Stimulated activated CD4-positive, alpha-beta T cell treated with anti-CD3 and anti-CD28 coated beads, Interleukin-15, amount 100 ng/mL, for 1 hour (primary cell): ENCODE results near the gene SPAG17.

Experiments
- DNase-seq, 2 donors: peaks; one replicate each; pipeline ENCODE4 v3.0.0-alpha.2; 2020; ENCODE audit warnings: low read depth in 1 of 2, low spot score in 1 of 2

Gene SPAG17

DNA sequence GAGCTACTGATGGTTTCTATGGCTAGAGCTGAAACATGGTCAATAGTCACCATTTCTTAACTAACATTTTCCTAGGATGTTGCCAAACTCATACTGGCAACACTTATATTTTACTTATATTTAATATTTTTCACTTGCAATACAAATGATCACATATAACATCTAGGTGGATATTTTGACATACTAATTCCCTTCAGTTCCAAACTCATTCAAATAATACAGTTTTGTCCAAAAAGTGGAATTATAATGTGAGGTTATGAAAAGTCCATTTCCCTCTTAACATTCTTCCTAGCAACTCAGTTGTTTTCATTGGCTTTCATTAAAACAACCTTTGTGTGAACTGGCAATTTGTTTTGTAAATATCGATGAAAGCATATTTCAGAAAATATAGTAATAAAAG lies 16.0 kb downstream of the SPAG17 start:
- DNase-seq = no peak

DNA sequence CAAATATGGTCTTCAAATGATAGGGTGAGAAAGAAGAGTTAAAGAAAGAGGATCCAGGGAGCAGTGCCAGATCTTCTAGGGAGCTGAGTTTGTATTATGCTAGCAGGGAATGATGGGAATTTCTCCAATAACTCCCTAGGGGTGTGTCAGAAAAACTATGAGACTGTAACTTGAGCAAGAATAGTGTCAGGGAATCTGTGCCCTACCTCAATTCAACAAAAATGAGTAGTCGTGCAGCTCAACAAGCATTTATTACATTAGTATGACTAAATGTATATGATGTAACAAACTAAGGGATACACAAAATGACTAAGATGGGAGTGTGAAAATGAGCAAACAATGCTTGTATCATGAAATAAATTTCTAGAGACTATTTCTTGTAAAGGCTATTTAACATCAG lies 24.2 kb downstream of the SPAG17 start:
- no peak for DNase-seq

DNA sequence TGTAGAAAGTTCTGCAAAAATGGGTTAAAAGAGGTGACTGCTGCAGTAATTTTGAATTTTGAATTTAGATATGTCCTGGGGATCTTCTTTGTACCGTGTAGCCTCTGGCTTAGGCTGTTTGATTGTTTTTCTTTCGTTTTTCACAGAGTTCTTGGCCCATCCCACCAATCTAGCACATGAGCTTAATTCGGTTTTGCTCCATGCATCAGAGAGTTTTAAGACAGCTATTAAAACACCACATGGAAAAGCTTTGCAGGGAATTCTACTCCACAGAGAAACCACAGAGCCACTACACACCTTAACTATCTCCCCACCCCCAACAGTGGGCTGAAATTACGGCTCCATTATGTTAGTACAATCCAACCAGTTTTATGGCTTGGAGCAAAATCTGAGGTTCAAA lies 25.5 kb downstream of the SPAG17 start:
- no peak for DNase-seq

DNA sequence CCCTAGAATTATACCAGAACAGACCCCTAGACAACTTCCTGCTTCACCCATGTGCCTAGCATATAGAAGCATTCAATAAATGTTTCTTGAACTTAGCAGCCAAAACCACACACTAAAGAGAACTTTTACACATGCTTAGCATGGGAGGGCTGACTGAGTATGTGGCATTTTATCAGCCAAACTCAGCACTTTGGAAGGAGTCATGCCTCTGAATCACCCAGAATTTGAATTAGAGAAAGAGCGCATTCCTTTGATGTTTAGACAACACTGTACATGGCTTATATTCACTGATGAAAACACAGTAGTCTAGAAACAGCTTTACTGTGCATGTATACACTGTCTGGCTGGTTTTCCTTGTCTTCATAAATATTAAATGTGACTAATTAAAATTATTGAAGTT lies 26.1 kb downstream of the SPAG17 start:
- DNase-seq = no peak

DNA sequence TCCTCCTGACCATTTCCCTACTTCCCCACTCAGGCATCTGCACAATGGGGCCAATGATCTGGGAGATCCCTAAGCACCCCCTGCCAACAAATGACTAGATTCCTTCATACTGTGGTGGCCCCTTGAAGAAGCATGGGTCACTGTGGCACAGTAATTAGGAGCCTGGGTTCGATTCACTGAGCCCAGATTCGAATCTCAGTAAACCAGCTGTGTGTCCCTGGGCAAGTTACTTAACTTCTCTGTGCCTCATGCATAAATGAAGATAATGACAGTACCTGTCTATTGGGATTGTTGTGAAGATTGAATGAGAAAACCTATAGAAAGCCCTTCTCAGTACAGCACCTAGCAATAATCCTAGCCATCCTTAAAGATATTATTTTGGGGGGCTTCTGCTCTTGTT lies 27.5 kb downstream of the SPAG17 start:
- no peak for DNase-seq

DNA sequence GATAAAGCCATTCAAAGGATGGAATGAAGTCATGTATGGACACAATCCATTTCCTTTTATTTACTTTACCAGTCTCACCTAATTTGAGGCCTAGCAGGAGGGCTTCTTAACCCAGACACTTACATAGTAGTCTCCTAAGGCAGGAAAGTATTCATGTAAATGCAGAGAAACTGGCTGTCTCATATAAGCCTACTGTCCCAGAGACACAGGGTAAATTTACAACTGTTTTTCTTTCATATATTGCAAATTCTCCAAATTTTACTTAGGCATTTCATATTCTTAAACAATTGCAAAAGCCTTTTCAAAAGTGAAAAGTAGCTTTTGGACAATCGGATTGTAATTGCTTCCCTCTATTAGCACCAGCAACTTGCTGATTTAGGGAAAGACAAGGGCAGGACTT lies 29.9 kb downstream of the SPAG17 start:
- no peak for DNase-seq

DNA sequence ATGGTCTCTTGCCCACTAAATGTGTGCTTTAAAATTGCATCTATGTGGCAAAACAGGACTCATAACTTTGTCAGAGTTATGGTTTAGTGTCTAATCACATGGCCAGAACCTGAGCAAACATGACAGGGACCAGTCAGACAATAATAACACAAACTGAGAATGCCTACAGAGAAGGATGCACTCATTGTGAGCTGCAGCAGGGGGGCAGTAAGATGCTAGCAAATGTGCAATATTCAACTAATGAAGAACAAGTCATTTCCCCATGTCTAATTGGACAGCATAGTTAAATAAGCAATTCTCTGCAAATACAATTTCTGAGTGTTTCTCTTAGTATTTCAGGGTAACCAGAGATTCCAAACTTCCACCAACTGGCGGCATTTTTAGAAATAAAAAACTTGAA lies 30.8 kb downstream of the SPAG17 start:
- DNase-seq = no peak

DNA sequence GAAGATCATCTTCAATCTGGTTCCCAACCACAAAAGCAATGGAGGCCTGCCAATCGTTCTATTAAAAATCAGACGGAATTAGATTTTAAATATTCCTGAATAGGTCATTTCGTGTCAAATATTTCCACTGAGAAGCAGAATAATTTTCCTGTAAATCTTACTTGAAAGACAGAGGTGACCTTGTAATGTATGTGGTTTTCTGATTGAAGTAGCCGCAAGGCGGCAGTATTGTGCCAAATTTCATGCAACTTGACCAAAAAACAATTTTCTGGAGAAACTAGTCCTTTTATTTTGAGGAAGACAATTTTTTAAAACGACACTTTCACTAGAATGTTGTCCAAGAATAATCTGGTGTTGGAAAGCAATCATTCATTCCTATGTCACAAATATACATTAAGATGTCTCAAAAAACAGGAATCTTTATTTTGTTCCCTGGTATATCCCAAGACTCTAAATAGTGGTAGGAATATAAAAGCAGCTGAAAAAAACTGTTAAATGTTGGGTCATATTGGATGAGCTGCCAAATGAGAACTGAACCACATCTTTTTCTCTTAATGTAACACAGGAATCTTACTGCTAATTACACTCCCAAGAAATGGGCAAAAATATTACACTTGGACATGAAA lies 33.6 kb downstream of the SPAG17 start:
- DNase-seq = no peak

DNA sequence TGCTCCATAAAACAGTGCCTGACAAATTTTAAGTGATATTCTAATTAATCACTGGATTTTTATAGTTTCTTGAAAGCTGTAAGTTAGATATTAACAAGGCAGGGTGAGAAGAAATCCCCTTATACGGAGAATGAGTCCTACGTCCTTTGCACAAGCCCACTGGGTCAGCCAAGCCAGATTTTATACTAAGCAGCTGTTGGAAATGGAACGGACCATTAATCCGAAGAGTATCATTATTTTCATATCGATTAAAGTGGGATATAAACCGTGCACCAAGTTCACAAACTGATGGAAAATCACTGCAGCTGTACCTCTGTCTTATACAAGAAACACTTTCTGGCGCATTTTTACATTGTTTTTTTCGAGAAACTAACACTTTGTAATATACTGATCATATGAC lies 35.2 kb downstream of the SPAG17 start:
- no peak for DNase-seq

DNA sequence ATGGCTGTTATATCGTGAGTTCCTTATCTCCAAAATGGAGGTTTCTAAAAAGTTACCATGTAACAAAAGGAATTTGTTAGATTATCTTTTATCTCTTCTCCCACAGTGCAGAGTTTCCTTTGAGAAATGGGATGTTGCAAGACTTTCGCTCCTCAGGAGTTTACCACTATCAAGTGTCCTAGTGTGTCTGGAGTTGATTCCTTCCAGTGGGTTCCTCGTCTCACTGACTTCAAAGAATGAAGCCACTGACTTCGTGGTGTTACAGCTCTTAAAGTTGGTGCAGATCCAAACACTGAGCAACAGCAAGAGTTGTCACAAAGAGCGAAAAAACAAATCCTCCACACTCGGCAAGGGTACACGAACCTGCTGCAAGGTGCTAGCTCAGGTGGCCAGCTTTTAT lies 37.0 kb downstream of the SPAG17 start:
- DNase-seq = no peak

DNA sequence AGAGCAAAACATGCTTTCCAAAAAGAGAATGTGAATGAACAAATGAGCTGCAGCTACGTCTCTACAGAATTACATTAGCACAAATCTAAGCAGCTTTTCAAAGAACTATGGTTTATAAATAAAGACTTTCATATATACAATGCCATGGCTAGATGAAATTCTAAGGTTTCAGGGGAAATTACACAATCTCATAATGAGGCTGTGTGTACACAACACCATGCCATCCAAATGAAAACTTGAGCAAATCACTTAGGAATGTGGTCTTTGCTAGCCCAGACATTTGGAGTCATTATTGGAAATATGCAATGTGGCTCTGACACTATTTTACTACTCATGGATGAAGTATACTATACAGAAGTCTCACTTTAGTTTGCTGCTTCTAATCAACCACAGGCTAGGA lies 37.5 kb downstream of the SPAG17 start:
- DNase-seq = no peak

DNA sequence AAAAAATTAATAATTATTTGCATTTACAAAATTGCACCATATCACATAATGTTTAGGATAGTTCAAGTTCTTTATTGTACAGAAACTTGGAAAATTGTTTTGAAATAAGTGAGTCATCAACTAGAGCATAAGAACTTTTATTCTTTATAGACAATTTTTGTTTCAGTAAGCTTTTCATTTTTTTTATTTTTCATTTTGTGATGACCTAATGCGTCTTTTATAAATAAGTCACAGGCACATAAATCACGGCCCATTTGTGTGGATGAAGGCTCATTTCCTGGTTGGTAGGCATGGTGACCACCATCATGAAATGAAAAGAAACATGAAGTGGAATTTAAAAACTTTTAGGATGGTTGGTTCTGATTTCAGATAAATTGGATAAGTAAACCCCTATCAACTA lies 39.3 kb downstream of the SPAG17 start:
- DNase-seq = no peak

DNA sequence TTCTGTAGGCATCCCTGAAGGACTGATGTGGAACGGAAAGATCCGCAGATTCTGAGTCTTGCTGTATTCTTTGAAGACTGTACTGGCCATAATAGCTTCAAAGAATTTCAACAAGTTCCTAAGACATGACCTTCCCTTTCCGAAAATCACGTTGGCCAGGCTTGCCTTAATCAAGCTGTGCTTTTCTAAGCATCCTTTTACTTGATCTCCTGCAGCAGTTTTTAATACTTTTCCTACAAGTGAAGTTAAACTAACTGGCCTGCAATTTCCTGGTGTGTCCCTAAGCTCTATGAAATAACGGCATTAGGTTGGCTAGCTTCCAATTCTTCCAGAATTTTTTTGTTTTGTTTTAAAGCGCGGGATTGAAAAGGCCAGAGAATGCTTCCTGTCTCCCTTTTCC lies 40.3 kb downstream of the SPAG17 start:
- no peak for DNase-seq

DNA sequence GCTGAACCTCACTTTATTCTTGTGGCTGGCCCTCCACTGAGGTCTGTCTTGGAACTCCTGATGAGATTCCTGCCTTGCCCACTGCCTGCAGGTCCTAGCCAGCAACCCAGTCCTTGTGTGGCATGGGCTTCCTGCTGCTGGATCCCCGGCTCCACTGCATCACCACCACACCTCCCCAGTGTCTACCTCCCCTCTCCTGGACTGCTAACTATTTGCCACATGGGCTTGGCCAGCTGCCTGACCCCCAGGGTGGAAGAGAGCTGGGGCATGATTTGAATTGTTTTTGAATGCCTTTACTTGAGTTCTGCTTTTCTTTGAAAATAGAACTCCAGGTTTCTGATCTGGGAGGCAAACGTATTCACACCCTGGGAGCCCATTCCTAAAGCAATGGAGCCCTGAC lies 41.2 kb downstream of the SPAG17 start:
- no peak for DNase-seq

DNA sequence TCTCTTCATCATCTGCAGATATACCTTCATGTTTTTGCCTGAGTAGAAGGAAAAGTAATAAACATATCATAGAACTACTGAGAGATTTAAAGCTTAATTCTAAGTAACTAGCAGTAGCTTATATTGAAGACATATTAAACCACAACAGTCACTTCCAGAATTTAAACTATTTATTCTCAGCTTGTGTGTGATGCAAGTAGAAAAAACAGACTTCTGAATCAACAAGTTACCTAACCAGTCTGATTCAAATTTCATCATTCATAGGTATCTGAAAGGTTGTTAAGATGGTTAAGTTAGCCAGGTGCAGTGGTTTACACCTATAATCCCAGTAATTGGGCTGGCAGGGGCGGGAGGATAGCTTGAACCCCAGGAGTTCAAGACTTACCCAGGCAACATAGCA lies 41.9 kb downstream of the SPAG17 start:
- no peak for DNase-seq

DNA sequence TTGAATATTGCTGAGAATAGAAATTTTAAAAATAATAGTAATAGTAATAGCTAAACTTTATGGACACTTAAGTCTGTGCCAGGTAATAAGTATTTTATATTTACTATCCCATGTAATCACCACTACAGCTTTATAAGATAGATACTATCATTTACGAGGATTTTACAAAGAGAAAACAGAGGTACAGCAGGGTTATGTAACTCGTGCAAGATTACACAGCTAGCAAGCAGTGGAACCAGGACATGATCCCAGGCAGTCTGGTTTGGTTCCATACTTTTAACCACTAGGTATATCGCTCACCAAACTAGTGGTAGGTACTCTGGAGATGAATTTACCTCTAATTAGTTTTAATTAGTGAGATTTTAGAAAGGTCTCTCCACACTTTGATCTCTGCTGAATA lies 42.5 kb downstream of the SPAG17 start:
- DNase-seq = no peak

DNA sequence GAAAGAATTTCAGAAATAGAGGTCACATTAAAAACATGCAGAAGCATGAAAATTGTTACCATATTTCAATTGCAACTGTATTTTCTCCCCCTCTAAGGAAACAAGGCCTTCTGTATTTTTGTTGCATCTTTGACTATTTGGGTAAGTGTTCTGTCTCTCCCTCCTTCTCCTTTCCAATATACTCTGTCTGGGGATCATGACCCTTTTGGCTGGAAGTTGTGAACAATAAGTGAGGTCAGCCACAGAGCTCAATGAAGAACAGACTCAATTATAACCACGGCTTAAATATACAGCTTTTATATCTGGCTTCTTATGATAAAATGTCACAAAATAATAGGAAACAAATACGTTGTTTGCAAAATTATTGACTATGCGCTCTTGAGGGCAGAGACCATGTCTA lies 47.1 kb downstream of the SPAG17 start:
- DNase-seq = no peak

DNA sequence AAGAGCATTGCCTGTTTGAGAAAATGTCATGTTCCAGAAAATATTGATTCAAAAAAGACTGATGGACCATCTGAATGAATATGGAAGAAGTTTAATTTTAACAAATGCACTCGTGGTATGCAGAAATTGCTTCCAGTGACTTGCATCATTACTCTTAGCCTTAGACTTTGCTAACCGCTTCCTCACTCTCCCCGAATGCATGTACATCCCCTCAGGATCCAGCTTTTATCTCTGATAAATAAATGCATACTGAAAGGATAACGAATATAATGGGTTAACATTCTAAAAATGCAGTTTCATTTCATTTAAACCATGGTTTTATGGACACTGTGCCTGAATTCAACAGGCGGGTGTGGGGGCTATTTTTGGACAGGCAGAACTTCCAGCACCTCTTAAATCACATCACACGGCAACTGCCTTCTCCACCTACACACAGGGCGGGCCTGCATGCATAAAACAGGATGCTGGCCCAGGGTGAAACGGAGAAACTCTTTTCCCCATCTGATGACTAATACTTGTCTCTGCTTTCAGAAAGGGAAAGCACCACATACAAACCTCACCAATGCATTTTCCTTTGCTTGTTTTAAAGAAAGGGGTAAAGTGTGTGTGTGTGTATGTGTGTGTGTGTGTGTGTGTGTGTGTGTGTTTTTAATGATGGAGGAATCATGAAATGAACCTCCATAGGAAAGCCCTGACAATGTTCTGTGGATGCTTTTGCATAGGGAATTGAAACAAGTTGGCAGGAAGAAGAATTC lies 48.7 kb downstream of the SPAG17 start:
- DNase-seq = no peak

DNA sequence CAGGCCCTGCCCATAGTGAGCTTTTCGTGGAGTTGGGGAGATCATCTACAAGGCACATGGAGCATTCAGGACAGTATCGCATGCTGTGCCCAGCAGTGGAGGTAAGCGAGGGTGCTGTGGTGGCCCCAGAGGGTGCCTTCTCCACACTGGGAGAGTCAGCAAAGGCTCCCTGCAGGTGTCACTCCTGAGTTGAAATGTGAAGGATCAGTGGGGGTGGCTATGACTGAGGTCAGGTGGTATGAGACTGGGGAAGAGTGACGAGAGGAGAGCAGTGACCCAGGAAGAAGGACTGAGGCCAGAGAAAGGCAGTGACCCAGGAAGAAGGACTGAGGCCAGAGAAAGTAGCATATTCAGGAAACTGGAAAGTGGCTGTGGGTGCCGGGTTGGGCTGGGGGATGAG lies 53.0 kb downstream of the SPAG17 start:
- no peak for DNase-seq

DNA sequence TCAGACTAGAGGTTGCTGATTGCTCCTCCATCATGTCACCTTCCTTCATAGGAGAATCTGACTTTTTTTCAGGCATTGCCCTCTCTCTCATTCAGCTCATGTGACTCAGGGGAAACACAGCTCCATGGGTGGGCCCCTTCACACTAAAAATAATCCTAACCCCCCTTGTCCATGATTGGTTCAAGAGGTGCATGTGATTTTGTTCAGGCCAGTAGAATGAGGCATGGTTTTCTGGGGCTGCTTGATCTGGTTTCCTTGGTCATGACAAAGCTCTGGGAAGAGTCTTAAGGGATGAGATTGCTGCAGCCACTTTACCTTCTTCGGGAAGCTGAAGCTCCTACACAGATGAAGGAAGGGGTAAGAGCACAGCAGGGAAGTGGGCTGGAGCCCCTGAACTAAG lies 56.3 kb downstream of the SPAG17 start:
- no peak for DNase-seq

DNA sequence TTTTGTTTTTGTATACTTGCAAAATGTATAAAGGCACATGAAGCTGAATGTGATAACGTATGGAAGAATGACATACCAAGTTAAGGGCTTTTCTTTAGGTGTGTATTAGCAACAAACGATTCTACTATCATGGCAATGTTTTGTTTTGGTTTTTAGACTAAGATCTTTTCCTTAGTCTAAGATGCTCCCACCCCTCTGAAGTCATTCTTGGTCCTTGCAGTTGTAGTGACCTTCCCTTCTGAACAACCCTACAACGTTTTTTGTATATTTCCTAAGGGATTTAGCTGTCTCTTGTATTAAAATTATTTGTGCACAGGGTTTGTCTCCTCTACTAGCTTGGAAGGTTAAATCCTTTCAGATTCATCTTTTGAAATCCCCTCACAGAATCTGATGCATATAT lies 61.0 kb downstream of the SPAG17 start:
- no peak for DNase-seq

DNA sequence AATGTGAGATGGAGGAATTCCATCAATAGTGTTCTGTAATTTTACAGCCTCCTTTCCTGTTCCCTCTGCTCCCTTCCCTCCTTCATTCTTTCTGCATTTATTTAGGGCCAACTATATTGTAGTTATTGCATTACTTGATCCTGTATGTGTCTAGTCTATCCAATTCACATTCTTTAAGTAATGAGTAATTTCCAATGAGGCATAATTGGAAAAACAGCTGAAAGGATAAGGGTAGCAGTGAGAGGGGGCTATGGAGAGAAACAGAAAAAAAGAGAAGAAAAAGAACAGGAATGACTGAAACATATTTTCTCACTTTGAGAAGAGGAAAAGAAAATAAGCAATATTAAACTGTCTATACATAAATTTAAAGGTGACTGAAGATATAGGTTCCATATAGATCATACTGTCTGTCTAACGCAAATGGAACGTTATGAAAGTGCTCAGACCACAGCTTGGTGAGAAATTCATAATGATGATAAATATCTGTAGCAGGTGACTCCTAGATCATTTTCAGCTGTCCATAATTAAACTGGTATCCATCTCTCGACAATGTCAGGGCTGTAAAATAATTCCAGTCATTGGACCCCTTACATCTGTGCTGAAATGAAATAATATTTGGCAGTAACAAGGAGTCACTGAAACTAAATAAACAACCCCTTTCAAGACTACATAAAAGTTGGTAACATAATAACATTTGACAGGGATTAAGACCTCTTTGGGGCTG lies 61.8 kb downstream of the SPAG17 start:
- DNase-seq = no peak
